SK-N-MC (cell line): ENCODE results near the gene CILP.

ENCODE experiments used
- EZH2 ChIP-seq: fragments of 200-600 bp; sonication (generic); IDR thresholded peaks from one replicate; pipeline ENCODE4 v1.6.1; 2017; ENCODE audit warnings: antibody characterized with exemption
- POLR2AphosphoS5 ChIP-seq: IDR thresholded peaks from 2 replicates; pipeline ENCODE4 v1.6.1; 2012; ENCODE audit warnings: mild to moderate bottlenecking, low read depth, low read length, borderline replicate concordance

DNA sequence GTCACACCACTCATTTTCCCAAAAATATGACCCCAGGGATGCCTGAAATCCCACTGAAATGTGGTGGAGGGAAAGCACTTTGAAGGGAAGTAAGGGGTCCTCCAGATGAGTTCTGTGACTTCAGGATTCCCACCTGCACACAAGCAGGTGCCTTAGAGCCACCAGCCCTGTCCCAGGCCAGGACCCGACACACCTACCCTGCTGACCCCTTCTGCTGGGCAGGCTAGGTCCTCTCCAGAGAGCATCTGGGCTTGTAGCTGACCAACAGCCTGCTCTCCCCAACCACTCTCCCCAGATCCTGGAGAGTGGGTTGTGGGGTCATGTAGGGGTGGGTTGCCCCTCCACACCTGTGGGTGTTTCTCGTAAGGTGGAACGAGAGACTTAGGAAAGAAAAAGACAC lies 14.9 kb upstream of the CILP start:
- TF ChIP-seq POLR2AphosphoS5 (no peak), EZH2 (no peak)
